ENCODE data around the gene SDR42E2. TPM values are rescaled to one million over a fixed set of nuclear protein-coding genes. Genes with fewer than 3 reads are reported as not detected.
A peak's percentile ranks its signal among the peaks of the same experiment; 100 is the strongest.

The SDR42E2 gene
- total and polyA plus RNA-seq, 8 donors = 0.10 to 0.34 (median 0.21) TPM; not detected in 1

DNA sequence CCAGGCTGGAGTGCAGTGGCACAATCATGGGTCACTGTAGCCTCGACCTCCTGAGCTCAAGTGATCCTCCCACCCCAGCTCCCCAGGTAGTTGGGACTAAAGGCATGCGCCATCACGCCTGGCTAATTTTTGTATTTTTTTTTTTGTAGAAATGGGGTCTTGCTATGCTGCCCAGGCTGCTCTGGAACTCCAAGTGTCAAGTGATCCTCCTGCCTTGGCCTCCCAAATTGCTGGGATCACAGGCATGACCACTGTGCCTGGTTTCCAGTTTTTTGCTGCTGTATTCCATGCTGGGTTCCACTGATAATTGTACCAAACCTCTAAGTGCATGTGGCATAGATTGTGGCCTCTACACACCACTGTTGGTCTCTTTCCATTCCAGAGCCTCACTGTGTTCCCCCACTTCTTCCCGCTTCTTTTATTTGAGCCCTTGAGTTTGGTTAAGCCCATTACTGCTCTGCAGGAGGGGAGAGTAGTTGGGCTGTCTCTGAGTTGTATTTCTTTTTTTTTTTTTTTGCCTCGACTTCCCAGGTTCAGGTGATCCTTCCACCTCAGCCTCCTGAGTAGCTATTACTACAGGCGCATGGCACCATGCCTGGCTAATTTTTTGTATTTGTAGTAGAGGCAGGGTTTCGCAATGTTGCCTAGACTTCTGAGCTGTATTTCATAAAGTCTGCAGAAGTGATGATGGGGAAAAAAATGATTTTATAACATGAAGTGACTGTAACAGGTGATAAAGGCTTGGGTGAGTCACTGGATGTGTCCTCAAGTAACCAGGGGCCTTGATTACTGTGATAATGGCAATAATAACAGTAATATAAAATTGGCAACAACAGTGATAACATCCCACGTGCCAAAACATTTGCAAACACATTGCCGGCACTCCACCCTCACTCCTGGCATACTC lies 73.8 kb downstream of the SDR42E2 start:
- Histone ChIP-seq H3K27me3 (no peaks in the 10 kb centered on the region), H3K36me3 (peaks cover 0 to 25% of the 10 kb centered on the region in 2 donors), H3K4me1 (peaks cover 0 to 28% of the 10 kb centered on the region in 2 donors), H3K9me3 (no peaks in the 10 kb centered on the region), H3K4me3 (no peak overlapping the region), H3K27ac (peak overlapping the region in 1 of 2 donors; percentile 26)
- DNase-seq (no peak), ATAC-seq (peak; percentile 29)
- no peak for TF ChIP-seq CTCF (IDR thresholded peaks at IDR 0.05)
- intact Hi-C loops (cut with DNase I) = no loop called here

- intact Hi-C loops (cut with DNase I) = no loop called here
- no peak for TF ChIP-seq CTCF (IDR thresholded peaks at IDR 0.05)
- DNase-seq (no peak), ATAC-seq (no peak)
- Histone ChIP-seq H3K9me3 (no peaks in the 10 kb centered on the region), H3K4me1 (peaks cover 0 to 30% of the 10 kb centered on the region in 2 donors), H3K27ac (no peak overlapping the region), H3K4me3 (no peak overlapping the region), H3K36me3 (peaks cover 0 to 10% of the 10 kb centered on the region in 2 donors), H3K27me3 (no peaks in the 10 kb centered on the region)
Measured at GRCh38 chr16:22239131-22239805, 77.0 kb downstream of the SDR42E2 start.

- ATAC-seq = no peak
- Histone ChIP-seq H3K9me3 (no peaks in the 10 kb centered on the region), H3K4me1 (peaks cover 0 to 30% of the 10 kb centered on the region in 2 donors), H3K27ac (peak overlapping the region; percentile 46 to 56), H3K27me3 (no peaks in the 10 kb centered on the region), H3K36me3 (peaks cover 0 to 18% of the 10 kb centered on the region in 2 donors), H3K4me3 (no peak overlapping the region)
- DNase-seq = peak in 2 of 4 donors; percentile 42 to 53
- intact Hi-C loops (cut with DNase I) = no loop called here
- TF ChIP-seq CTCF (IDR thresholded peaks at IDR 0.05) = no peak
Measured at GRCh38 chr16:22240023-22240710, 77.9 kb downstream of the SDR42E2 start.

Other genes with a start within 250 kb of the SDR42E2 start
- gene UQCRC2, start 209.1 kb upstream of the SDR42E2 start, total RNA-seq = 100 to 1,000 TPM; 167 to 186 TPM
- gene UQCRC2, start 209.1 kb upstream of the SDR42E2 start, polyA plus RNA-seq (ENCODE audit: insufficient read length in 6 of 6) = 100 to 1,000 TPM; 242 to 292 (median 252) TPM
- not detected for gene PDZD9, start 161.4 kb upstream of the SDR42E2 start, total RNA-seq
- gene PDZD9, start 161.4 kb upstream of the SDR42E2 start, polyA plus RNA-seq (ENCODE audit: insufficient read length in 6 of 6) = under 1 TPM; 0.13 to 0.68 (median 0.46) TPM
- 10 to 100 TPM; 11.7 to 12.7 TPM for gene MOSMO, start 154.4 kb upstream of the SDR42E2 start, total RNA-seq
- gene MOSMO, start 154.4 kb upstream of the SDR42E2 start, polyA plus RNA-seq (ENCODE audit: insufficient read length in 6 of 6) = 10 to 100 TPM; 24.7 to 31.0 (median 27.0) TPM
- gene VWA3A, start 70.0 kb upstream of the SDR42E2 start, total RNA-seq = 1 to 10 TPM in 1 of 2 donors, under 1 TPM in 1; 0.12 to 3.6 TPM
- gene VWA3A, start 70.0 kb upstream of the SDR42E2 start, polyA plus RNA-seq (ENCODE audit: insufficient read length in 6 of 6) = 1 to 10 TPM; 1.3 to 7.1 (median 6.4) TPM
- gene EEF2K, start 43.8 kb downstream of the SDR42E2 start, total RNA-seq = 10 to 100 TPM; 21.2 to 32.8 TPM
- gene EEF2K, start 43.8 kb downstream of the SDR42E2 start, polyA plus RNA-seq (ENCODE audit: insufficient read length in 6 of 6) = 10 to 100 TPM; 22.4 to 25.3 (median 23.7) TPM
- 10 to 100 TPM; 29.2 to 44.3 TPM for gene POLR3E, start 134.9 kb downstream of the SDR42E2 start, total RNA-seq
- 10 to 100 TPM; 47.0 to 61.2 (median 54.3) TPM for gene POLR3E, start 134.9 kb downstream of the SDR42E2 start, polyA plus RNA-seq (ENCODE audit: insufficient read length in 6 of 6)
- gene CDR2, start 212.1 kb downstream of the SDR42E2 start, total RNA-seq = 10 to 100 TPM; 17.3 to 18.7 TPM
- gene CDR2, start 212.1 kb downstream of the SDR42E2 start, polyA plus RNA-seq (ENCODE audit: insufficient read length in 6 of 6) = 10 to 100 TPM; 25.1 to 33.1 (median 28.8) TPM

All from left lung (tissue), 10 donors.